Psoas muscle (tissue), 8 donors: Measurements from ENCODE around the gene E2F1. TPM values are rescaled to one million over a fixed set of nuclear protein-coding genes. Genes with fewer than 3 reads are reported as not detected.

Experiments
- ATAC-seq, 4 donors: fragments of 200-7000 bp; cut with Tn5 transposase; one replicate each; pipeline ENCODE4 v1.9.1; 2020; ENCODE audit warnings: moderate library complexity in 3 of 4, mild to moderate bottlenecking in 2 of 4
- DNase-seq, 2 donors: peaks; one replicate each; pipeline ENCODE4 v3.0.0-alpha.2; 2020
- H3K27ac ChIP-seq: fragments of 200-600 bp; one replicate; pipeline ENCODE4 v1.8.0; 2022
- H3K27me3 ChIP-seq, 3 donors: fragments of 200-600 bp in 1 of 3; one replicate each; pipeline versions ENCODE4 v1.6.1 to v1.8.0; 2013 to 2022; ENCODE audit warnings: low read length in 2 of 3, mild to moderate bottlenecking in 2 of 3, moderate library complexity in 1 of 3; ENCODE audit not compliant: insufficient read depth in 3 of 3
- H3K36me3 ChIP-seq, 2 donors: fragments of 200-600 bp in 1 of 2; one replicate each; pipeline versions ENCODE4 v1.6.1 to v1.8.0; 2013 to 2022; ENCODE audit warnings: low read depth in 1 of 2, mild to moderate bottlenecking in 1 of 2, moderate library complexity in 1 of 2; ENCODE audit not compliant: insufficient read depth in 1 of 2
- H3K4me1 ChIP-seq: fragments of 200-600 bp; one replicate; pipeline ENCODE4 v1.8.0; 2022
- H3K4me3 ChIP-seq: fragments of 200-600 bp; one replicate; pipeline ENCODE4 v1.8.0; 2022; ENCODE audit warnings: mild to moderate bottlenecking
- H3K9me3 ChIP-seq: fragments of 200-600 bp; one replicate; pipeline ENCODE4 v1.8.0; 2022
- WGBS, 3 donors: extraction: QIAGEN DNeasy Blood & Tissue Kit; methylation state at CpG; one replicate each; pipeline versions ENCODE4 v1.1.6 to v1.1.7; 2013; 5-methylcytosine and 5-hydroxymethylcytosine counted together
- intact Hi-C, 2 donors: fragments of 100-400 bp; cut with DNase I; formaldehyde crosslinking; loops; one replicate each; pipeline versions ENCODE4 v1.11.0 to v1.14.2; 2022
- polyA plus RNA-seq, 3 donors: library from polyadenylated mRNA; stranded (reverse); fragments of 200-250 nt; gene quantifications; one replicate each; pipeline ENCODE4 v1.2.3, GENCODE V29; 2013
- total RNA-seq, 4 donors: library from RNA; stranded (reverse); fragmentation: NEBNext Ultra II Directional in 2 of 4; extraction: Animal tissue kit (Norgen Biotek cat#: 25700) in 2 of 4; gene quantifications; one replicate each; pipeline versions ENCODE4 v1.2.1 to v1.2.4, GENCODE V29; 2021 to 2023
- TF ChIP-seq, protein P1 (sequence below): fragments of 200-600 bp; IDR thresholded peaks from one replicate; pipeline ENCODE4 v1.8.0; 2022; ENCODE audit warnings: antibody characterized with exemption
- donor health status: healthy with polysubstance abuse.
- donor health status: DM: no; HTN: no; CAD: no; lungs with moderate emphysema.
- donor health status: Bipolar disorder and iron deficiency.
- donor health status: healthy.
- donor health status: DM: yes; HTN: yes; CAD: no.
- donor health status: DM: no; HTN: no; CAD: no.
- donor health status: DM: no; HTN: no; CAD: no.
- donor health status: DM: yes; HTN: yes; CAD: no.

Gene E2F1
- total and polyA plus RNA-seq, 7 donors: 0.73 to 6.5 (median 0.84) TPM

DNA sequence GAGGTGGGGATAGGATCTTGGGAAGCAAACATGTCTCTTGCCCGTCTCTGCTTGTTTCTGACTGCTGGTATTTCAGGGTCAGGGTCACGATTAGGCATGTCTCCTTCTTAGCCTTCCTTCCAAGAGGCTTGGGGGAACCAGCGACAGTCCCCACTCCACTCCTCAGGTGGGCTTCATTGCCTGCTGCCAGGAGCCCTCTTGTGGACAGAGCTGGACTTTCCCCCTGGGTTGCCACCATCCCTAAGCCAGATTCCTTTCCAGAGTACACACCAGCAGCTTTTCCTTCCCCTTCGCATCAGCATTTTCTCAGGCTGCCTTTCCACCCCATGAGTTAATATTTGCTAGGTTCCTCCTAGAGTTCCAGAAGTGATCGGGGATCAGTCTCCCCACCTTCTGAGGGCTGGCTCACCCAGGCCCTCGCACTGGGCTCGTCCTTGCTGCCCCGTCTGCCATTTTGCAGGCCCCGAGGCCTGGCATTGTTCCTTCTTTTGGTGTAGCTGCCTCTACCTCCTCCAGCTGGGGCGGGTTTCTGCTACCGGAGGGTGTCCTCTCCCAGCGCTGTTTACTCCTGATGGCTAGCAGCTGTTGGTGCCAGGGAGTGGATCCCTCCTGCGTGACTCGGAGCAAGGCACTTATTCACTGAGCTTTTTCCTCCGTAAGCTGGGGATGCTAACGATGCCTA lies 32.8 kb downstream of the E2F1 start:
- DNase-seq: no peak
- TF ChIP-seq, protein P1, sequence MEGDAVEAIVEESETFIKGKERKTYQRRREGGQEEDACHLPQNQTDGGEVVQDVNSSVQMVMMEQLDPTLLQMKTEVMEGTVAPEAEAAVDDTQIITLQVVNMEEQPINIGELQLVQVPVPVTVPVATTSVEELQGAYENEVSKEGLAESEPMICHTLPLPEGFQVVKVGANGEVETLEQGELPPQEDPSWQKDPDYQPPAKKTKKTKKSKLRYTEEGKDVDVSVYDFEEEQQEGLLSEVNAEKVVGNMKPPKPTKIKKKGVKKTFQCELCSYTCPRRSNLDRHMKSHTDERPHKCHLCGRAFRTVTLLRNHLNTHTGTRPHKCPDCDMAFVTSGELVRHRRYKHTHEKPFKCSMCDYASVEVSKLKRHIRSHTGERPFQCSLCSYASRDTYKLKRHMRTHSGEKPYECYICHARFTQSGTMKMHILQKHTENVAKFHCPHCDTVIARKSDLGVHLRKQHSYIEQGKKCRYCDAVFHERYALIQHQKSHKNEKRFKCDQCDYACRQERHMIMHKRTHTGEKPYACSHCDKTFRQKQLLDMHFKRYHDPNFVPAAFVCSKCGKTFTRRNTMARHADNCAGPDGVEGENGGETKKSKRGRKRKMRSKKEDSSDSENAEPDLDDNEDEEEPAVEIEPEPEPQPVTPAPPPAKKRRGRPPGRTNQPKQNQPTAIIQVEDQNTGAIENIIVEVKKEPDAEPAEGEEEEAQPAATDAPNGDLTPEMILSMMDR: peak; percentile 68
- peak overlapping the region; percentile 15 for H3K4me3 ChIP-seq
- H3K27ac ChIP-seq: no peak overlapping the region
- intact Hi-C loops: loop anchor here (5.0 kb wide), 2 partner anchors 191 to 196 kb away; no protein-coding TSS in a partner anchor
- H3K27me3 ChIP-seq: no peaks in the 10 kb centered on the region
- H3K36me3 ChIP-seq: peaks cover 0 to 29% of the 10 kb centered on the region in 2 donors
- peak; percentile 51 to 73 (median 62) for ATAC-seq
- H3K4me1 ChIP-seq: peaks cover 21% of the 10 kb centered on the region
- 27 to 40% (median 28%) methylated on average over 16 of the region's 16 CpGs for WGBS, 3 donors
- H3K9me3 ChIP-seq: no peaks in the 10 kb centered on the region

DNA sequence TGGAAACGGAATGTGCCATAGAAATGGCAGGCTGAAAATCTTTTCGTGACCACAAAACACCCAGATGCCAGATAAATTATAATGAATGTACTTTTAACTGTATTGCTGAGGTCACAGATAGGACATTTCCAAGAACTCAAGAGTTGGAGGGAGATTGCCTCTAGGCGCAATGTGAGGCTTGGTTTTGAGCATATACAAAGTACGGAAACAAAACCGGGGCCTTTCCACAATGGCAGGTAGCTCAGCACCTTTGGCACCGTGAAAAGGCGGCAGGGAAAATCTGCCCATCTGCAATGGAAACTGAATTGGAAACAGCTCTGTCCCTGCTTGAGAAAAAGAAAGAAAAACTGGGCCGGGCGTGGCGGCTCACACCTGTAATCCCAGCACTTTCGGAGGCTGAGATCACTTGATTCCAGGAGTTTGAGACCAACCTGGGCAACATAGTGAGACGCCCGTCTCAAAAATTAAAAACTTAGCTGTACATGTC lies 34.6 kb downstream of the E2F1 start:
- ATAC-seq: no peak
- Histone ChIP-seq H3K4me1 (peaks cover 32% of the 10 kb centered on the region), H3K9me3 (no peaks in the 10 kb centered on the region), H3K4me3 (no peak overlapping the region), H3K36me3 (peaks cover 0 to 11% of the 10 kb centered on the region in 2 donors), H3K27me3 (no peaks in the 10 kb centered on the region), H3K27ac (no peak overlapping the region)
- TF ChIP-seq, protein P1: no peak
- no peak for DNase-seq
- 74 to 80% (median 77%) methylated on average over 13 of the region's 13 CpGs for WGBS, 3 donors
- intact Hi-C loops: loop anchor here (5.0 kb wide), 2 partner anchors 189 to 194 kb away; no protein-coding TSS in a partner anchor

DNA sequence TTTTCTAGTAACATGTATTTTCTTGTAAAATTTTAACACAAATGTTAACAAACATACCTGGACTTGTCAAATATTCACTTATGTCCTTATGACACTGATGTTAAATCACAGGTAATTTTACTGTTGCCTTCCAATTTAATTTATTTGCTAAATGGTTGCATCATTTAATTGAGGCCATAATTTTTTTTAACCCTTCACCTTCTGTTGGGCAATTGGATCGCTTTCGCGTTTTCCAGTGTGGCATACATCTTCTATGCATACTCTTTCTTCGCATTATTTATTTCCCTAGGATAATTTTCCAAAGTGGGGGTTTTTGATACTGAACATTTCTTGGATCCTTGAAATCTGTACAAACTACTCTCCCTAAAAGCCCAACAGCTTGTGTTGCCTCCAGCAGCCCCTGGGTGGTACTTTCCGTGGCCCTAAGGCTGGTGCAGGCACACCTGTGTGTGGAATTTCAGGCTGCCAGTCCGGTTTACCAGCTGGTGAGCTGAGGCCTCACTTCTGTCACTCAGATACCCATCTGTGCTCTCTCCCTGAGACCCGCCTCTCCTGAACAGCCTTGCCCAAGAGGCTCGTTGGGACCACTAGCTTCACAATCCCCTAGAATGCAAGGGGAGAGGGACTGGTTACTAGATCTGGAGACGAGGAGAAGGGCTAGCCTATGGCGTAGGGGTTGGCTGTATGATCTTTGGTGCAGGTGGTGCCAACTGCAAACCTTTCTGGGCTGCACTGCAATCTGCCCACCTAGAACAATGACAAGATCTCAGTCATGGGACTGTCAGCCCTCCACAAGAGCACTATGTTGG lies 35.2 kb downstream of the E2F1 start:
- Histone ChIP-seq H3K27me3 (no peaks in the 10 kb centered on the region), H3K36me3 (peaks cover 0 to 7% of the 10 kb centered on the region in 2 donors), H3K4me3 (no peak overlapping the region), H3K27ac (no peak overlapping the region), H3K4me1 (peaks cover 32% of the 10 kb centered on the region), H3K9me3 (no peaks in the 10 kb centered on the region)
- DNase-seq (no peak), ATAC-seq (no peak)
- 73 to 76% (median 74%) methylated on average over 10 of the region's 10 CpGs for WGBS, 3 donors
- intact Hi-C loops: loop anchor here (5.0 kb wide), 2 partner anchors 189 to 194 kb away; no protein-coding TSS in a partner anchor
- TF ChIP-seq, protein P1: no peak

DNA sequence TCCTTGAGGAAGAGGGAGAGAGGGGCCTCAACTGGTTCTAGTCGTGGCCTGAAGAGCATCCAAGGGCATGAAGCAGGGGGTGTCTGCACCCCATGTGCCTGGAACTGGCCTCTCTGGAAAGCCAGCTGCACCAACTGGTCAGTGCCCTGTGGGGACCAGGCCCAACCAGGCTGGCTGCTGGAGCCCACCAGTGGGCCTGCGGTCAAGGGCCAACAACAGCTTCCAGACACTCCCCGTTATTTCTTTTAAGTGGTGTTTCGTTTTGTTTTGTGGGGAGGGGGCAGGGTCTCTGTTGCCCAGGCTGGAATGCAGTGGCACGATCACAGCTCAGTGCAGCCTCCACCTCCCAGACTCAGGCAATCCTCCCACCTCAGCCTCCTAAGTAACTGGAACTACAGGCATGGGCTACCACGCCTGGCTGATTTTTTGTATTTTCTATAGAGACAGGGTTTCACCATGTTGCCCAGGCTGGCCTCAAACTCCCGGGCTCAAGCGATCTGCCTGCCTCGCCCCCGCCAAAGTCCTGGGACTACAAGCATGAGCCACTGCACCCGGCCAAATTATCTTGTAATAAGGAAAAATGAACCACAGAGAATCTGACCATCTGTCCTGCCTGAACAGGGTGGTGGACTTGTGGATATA lies 36.0 kb downstream of the E2F1 start:
- H3K27ac ChIP-seq: no peak overlapping the region
- peaks cover 0 to 8% of the 10 kb centered on the region in 2 donors for H3K36me3 ChIP-seq
- no peaks in the 10 kb centered on the region for H3K27me3 ChIP-seq
- no peak for ATAC-seq
- peaks cover 32% of the 10 kb centered on the region for H3K4me1 ChIP-seq
- intact Hi-C loops: loop anchor here (5.0 kb wide), 2 partner anchors 188 to 193 kb away; no protein-coding TSS in a partner anchor
- DNase-seq: no peak
- 53 to 66% (median 55%) methylated on average over 11 of the region's 11 CpGs for WGBS, 3 donors
- H3K4me3 ChIP-seq: no peak overlapping the region
- H3K9me3 ChIP-seq: no peaks in the 10 kb centered on the region
- TF ChIP-seq, protein P1: no peak
